Activated T-cell treated with anti-CD3 and anti-CD28 coated beads for 48 hours (primary cell): ENCODE data around the gene TWIST2.

Experiments used
- DNase-seq: peaks from one replicate; pipeline ENCODE4 v3.0.0-alpha.2; 2020; ENCODE audit warnings: low read depth

The TWIST2 gene

DNA sequence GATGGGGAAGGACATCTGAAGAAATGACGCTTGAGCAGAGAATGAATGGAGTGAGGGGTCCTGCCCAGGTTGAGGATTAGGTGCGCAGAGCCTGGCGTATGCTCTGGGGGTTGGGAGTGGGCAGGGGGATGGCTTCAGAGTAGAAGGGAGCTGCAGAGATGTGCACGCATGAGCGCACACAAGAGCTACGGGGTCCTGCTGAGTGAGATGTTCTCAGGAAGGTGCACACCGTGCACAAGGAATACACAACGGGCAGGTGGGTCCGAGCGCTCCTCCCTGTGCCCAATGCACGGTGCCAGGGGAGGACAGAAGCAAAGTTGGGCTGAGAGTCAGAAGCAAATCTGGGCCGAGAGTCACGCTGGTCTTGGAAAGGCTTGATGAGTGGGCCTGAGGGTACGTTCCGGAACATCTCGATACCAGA lies 25.5 kb downstream of the TWIST2 start:
- DNase-seq, result no peak

DNA sequence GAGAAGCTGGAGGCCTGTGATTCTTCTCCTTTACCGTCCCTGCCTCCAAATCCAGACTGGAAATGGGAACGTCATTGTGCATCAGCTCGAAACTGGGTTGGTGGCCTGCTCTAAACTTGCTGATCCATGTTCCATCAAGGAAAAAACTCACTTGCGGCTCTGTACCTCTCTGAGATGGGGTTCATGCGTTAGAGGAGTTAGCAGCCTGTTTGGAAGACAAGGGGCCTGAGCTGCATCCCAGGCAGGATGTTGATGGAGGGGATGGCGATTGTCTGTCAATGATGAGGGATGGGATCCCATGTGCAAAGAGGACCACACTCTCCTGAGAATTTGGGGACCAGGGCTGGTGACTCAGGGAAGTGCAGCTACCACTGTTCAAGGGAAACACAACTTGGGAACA lies 26.0 kb downstream of the TWIST2 start:
- no peak for DNase-seq

DNA sequence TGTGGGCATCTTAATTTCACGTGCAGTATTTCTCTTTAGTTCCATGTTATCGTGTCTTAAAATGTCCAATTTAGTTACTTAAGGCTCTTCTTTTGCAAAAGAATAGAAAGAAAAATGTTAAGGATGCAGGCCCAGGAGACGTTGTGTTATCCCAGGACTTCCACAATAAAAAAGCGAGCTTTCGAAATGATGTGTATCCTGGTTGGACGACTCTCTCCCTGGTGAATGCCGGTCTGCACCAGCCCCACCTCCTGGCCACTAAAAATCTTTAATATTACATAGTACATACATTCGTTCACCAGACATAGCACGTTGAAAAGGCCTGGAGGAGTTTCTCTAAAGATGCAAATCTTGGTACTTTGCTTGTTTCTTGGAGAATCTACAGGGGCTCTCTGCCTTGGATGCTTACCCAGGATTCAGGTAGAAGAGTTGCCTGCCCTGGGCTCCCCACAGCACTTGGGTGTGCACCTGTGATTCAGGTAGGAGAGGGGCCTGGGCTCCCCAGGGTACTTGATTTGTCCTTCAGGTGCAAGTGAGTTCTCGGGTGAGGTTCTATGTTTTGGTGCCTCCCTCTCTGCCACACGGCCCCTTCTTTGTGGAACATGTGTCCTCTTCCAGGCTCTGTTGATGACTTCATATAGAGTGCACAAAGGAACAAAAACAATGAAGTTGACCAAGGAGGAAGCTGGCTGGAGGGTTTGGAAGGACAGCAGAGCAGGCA lies 26.6 kb downstream of the TWIST2 start:
- no peak for DNase-seq

DNA sequence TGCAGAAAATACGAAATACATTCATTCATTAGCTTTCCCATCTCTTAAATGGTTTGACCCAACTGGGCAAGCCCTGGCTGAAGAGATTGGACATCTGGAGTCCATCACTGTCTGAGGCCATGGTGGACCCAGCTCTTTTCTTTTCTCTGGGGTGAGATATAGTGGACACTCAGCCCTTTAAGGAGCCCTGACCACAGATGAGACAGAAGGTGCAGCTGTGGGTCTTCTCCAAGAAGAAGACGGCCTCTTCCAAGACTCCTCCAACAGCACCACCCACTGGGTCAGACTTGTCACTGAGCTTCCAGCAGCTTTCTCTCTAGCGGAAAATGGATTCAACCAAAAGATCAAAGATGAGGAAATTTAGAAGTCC lies 27.2 kb downstream of the TWIST2 start:
- no peak for DNase-seq

DNA sequence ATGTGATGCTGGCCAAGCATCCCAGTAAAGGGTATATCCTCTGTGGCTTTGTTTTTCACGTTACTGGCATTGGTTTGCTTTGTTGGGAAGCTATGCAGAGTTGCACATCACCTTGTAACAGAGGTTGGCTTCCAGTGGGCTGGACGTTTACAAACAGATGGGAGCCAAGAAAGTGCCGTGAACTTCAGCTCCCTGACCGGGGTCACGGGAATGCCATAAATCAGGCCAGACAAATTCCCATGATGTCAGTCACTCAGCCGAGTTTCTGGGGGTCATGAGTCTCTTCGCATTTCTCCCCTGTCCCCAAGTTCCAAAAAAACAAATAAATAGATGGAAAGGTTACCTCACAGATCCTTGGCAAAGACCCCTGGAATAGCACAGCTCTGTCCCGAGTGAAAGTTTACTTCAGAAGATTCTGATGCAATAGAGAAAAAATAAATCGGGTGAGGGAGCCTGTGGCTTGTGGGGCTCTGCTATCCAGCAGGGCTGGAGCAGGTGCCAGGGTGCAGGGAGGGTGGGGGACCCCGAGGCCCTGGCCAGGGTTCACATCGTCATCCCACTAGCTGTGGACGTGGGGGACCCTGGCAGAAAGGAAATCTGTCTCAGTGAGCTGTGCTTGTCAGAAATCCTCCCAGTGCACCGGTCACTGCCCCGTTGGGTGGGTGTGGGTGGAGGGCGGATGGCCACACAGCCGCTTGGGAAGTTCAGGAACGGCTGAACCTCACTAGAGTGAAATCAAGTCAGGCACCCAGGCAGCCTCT lies 27.8 kb downstream of the TWIST2 start:
- DNase-seq, result no peak

DNA sequence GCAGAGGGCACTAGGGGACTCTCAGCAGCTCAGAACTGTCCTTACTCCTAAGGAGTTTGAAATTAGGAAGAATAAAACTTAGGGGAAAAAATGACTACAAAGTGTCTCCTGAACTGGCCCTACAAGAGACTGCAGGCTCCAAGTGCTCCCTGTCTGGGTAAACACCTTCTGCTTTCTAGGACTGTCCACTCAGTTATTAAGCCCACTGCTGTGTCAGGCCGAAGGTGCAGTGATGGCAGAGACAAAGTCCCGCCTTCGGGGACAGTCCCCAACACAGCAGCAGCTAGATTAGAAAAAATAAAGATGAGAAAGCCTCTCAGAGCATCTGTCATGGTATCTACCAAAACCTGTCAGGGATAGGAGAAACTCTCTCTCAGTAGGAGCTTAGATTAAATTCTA lies 28.3 kb downstream of the TWIST2 start:
- DNase-seq, result no peak

DNA sequence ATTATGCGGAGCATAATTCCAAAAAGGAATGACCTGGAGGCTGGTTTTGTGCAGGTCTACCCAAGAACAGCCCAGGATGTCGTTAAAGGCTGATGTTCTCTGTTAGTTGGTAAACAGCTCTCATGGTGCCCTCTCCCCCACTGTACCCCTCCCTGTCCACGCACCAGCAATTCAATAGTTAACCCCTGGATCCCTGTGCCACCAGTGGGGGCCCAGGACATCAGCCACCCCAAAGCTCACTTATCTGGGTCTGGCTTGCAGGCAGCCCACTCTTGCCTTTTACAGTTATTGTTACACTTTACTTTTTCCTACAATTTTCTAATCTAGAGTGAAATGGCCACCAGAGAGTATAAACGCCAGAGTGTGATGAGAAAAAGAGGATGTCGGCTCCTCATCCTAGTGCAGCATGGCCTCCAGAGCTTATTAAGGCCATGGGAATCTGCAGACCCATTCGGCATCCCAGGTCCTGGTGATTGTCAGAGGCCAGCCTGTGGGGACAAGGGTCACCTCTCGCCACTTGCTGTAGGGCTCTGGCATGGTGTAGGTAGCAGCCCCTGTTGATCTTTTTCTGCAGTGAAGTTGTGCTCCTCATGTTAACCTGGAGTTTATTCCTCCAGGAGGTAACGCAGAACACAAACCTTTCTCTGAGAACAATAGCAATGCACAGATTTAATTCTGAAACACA lies 30.3 kb downstream of the TWIST2 start:
- DNase-seq, result no peak

DNA sequence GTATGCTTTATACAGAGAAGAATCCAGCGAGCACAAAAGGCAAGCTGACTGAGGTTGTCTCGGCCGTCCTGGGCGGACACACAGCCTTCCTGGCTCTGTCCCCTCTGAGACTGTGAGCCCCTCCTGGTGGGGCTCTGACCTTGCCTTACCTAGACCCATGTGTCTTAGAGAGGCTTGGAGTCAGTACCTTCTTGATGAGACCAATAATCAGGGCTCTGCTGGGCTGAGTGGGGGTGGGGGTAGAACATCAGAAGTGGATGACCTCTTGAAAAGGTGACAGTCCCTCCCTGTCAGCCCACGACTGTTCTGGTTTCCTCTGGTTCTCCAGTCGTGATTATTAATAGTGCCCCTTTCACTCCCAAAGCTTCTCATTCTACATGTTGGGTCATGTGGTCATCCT lies 31.2 kb downstream of the TWIST2 start:
- no peak for DNase-seq

DNA sequence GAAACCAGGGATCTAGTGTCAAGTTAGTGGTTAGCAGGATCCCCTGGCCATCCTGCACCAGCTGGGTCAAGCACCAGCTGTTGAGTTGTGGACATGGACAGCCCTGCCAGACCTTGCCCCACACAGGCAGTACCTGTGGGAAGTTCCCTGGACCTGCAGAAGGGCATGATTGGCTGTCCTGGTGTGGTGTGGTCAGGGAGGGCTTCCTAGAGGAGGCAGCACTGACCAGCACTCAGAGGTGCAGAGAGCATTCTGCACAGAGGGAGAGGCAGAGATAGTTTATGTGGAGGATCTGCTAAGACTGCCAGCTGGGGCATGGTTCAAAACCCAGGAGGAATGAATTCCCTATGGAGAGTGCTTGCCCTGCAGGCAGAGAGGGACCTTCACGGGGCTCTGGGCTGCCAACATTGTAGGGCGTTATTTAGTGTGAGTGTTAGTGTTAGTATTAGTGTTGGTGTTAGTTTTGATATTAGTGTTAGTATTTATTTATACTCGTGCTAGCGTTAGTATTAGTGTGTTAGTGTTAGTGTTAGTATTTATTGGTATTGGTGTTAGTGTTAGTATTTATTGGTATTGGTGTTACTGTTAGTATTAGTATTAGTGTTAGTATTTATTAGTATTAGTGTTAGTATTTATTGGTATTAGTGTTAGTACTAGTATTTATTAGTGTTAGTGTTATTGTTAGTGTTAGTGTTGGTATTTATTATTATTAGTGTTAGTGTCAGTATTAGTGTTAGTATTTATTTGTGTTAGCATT lies 31.9 kb downstream of the TWIST2 start:
- DNase-seq, result no peak

DNA sequence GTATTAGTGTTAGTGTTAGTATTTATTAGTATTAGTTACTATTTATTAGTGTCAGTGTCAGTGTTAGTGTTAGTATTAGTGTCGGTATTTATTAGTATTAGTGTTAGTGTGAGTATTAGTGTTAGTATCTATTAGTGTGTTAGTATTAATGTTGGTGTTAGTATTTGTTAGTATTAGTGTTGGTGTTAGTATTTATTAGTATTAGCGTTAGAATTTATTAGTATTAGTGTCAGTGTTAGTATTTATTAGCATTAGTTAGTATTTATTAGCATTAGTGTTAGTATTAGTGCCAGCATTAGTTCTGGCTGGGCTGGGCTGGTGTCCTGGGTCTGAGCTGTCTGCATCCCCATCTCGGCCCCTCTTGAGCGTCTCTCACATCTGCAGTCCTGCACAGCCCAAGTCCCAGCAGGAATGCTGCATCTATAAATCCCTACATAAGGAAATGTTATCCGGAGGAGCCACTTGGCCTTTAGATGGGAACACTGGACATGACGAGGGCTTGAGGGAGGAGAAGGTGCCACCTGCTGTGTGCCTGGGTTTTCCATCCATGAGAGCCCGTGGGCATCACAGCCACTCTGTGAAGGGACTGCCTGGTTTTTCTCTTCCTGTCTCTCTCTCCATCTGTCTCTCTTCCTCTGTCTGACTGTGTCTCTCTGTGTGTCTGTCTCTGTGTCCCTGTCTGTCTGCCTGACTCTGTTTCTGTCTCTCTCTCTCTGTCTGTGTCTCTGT lies 33.6 kb downstream of the TWIST2 start:
- no peak for DNase-seq

DNA sequence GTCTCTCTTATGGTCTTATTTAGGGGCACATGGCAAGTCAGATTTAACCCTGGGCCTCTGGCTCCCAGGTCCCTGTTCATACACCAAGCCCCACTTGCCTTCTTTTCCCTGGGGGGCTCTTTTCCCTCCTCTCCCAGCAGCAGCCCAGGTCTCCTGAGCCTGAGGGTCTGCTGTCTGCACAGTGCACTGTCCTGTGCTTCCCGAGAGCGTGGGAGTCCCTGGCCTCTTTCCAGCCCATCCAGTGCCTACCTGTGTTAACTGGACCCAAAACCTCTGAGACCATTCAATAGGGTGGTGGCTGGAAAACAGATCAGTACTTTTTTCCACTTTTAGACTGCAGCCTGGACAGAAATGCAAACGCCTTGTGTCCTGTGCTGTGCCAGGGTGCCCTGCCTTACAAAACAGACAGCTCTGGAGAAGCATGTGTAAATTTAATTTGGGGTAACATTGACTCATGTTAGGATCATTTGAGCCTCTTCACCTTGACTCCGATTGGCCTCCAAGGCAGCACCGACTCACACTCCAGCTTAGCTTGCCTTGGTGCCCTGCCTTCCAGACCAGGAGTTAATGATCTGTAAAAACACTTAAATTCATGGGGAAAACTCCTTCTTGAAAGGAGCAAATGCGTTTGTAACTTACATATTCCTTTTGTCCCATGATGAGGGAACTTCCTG lies 34.3 kb downstream of the TWIST2 start:
- no peak for DNase-seq

DNA sequence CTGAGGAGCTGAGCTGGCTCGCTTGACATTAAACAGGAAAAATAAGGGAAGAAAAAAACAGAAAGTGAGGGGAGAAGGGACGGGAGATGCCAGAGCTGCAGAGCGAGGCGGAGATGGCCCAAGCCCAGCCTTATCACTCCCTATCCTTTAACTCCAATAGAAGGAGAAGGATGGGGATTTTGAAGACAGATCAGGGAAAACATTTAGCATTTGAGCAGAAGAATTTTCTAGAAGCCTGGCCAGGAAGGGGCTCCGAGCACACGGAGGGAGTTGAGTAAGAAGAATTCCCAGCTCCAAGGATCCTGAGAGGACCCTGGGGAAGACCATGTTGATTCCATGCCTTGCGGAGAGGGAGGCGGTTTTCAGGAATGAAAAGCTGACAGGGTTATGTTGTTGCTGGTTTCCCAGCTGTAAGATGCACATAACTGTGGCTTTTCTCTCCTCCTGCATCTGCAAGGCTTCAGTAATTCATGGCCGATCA lies 35.6 kb downstream of the TWIST2 start:
- DNase-seq, result no peak

DNA sequence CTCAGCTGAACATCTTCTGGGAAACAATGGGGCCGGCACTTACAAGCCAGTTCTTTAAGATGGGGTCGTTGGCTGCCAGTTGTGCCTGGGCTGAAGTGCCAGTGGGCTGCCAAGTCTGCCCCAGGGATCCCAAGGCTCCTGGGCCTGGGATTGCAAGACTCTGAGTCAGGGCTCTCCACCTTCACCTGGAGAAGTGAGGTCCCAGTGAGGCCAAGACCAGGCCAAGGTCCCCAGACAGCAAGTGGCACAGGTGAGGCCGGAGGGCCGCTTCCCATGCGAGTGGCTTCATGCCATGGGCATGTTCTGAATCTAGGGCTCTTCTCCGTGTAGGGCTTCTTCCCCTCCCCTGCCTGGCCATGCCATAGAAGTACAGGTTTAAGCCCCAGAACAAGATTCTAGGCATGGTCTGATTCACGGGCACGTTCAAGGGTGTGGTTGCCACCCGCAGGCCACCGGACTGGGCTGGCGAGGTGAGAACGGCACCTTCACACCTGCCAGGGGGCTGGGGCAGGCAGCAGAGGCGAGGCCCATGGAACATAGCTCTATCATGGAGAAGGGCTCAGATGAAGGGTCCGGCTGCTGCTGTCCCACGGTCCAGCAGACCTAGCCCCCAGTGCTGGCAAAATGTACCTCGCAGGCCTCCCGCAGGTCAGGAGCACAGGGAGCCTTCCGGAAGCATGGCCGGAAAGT lies 36.4 kb downstream of the TWIST2 start:
- DNase-seq, result no peak

DNA sequence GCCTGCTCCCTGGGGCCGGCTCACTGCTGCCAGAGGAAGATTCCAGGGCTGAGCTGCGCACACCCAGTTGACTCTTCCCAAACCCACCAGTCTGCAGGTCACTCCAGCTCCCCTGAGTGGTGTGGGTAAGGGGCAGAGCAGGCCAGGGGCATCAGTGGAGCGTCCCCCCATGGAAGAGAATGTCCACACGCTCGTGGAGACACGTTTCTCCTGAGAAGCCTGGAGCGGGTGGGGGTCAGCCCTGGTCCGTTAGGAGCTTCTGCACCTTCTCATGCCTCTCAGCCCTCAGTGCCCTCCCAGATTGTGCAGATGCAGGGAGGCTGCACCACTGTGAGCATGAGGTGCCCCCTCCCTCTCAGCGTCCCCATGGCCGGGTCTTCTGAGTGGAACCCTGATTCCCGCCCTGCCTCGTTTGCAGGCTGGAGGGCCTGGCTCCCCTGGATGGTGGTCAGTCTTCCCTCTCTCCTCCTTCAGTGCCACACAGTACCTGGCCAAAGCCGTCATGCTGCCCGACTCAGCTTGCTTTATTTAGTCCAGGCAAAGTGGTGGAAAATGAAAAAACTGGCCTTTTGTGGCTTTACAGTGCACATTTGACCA lies 37.0 kb downstream of the TWIST2 start:
- no peak for DNase-seq

DNA sequence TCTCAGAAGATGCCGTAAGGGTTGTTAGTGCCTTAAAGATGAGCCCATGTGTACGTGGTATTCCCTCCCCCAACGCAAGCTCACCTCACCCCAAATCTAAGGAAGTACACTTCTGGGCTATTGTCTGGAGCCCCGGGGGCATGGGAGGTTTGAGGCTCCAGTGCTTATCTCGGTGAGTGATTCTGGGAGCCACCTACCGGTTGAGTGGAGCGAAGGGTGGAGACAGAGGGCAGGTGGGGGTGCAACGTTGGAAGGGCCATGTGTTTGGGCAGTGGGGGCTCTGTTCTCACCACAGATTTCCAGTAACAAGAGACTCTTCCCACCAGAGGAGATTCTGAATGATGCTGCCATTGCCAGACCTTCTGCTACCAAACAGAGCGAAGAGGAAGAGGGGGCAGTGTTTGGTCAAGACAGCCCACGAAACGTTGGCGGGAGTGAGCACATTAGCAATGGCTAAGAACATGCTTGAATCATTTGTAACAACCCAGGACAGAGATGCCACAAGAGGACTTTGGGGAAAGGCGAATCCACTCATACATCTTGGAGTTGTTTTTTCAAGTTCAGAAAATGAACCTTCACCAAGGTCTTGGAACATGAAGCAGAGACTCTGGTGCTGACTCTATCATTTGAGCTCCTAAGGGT lies 38.7 kb downstream of the TWIST2 start:
- DNase-seq, result no peak

DNA sequence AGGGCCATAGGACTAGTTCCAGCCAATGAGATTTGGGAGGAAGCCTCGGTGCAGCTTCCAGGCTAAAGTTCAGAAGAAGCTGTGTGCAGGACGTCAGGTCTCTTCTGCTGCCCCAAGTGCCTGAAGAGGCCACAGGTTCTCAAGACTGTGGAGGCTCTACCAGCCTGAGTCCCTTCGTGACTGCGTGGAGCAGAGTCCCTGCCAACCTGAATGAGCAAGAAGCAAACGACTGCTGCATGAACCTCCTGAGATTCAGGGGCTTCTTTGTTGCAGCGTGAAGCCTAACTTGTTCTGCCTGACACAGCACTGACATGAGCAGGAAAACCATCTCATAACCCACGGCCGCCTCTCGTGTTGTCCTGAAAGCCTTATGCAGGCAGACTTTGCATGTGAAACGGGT lies 39.7 kb downstream of the TWIST2 start:
- no peak for DNase-seq

DNA sequence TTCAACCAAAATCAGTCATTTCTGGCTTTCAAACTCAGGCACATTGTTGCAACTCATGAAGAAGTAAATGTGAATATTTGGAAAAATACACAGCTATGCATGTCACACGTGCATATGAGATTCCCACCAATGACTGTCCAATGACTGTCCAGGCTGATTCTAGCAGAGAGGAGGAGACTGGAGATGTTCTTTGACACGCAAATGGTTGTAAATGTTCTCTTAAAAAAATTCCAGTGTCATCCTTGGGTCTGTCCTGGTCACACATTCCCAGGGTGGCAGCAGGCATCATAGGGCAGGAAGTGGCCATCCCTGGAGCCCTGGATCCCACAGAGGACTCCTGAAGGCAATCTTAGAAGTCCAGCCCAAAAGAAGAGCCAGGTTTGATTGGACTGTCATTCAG lies 40.9 kb downstream of the TWIST2 start:
- no peak for DNase-seq

DNA sequence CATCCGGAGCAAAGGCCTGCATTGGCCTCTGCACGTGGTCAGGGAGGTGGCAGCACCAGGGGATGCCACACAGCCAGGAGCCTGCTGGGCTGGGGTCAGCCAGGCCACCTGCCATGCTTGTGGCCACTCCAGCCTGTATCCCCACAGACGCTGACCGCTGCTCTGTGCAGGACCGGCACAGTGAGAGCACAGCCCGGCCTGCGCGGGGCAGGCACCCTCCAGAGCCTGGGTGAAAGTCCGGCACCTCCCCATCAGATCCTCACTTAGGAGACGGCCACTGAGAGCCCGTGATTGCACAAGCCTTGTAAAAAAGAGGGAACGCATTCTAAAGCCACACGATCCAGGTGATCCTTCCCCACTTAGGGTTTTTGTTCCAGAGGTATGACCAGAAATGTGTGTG lies 42.2 kb downstream of the TWIST2 start:
- no peak for DNase-seq

DNA sequence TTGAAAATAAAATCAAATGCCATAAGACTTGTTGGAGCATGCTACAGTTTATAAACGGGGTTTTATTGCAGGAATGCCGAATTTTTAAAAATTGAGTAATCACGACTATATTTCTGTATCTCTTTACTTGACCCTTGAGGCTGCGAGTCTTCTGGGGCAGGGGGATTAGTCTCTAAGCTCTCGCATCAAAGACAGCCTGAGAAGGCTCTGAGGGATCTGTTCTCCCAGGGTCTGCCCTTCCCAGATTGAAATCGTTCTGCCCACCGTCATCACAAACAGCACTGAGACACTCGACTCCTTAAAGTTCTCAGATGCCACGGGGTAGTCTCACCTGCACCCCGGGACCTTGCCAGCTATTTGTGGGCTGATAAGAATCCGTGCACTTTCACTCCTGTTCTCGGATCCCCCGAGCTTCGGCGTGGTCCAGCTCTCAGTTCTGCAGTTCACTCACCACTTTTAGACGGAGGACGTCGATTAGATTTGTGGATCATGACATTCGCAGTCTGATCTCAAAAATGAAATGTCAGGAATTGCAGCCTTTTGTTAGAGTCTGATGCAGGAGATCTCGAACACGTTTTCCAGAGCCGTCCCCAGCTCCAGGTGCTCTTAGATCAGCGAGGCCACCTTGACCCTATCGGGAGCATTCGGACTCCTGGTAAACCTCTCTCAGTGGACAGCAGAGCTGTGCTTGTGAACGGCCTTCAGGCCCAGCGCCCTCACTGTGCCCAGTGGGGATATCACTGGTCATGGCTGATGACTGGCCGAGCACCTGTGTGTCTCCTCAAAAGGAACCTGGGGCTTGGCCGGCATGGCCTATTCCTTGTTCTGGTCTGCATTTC lies 43.0 kb downstream of the TWIST2 start:
- no peak for DNase-seq
